H54 (cell line): ENCODE results near the gene ROBO3.

ENCODE experiments used
- DNase-seq: peaks from one replicate; pipeline ENCODE4 v3.0.0; 2011; ENCODE audit warnings: low spot score, mixed read lengths; ENCODE audit not compliant: insufficient read length
- FAIRE-seq: peaks from 3 replicates; lab custom pipeline; 2011; peaks lifted over from hg19 to GRCh38; lab: Jason Lieb, UNC
- POLR2A ChIP-seq: IDR thresholded peaks from 2 replicates; pipeline ENCODE4 v1.6.1; 2011; ENCODE audit warnings: low read depth, mild to moderate bottlenecking, low read length

ROBO3 gene

GRCh38 chr11:124876818-124877630, 11.8 kb downstream of the ROBO3 start:
- no peak for FAIRE-seq
- no peak for TF ChIP-seq POLR2A
- no peak for DNase-seq

- DNase-seq: no peak
- no peak for TF ChIP-seq POLR2A
- no peak for FAIRE-seq
Observed at GRCh38 chr11:124877631-124877909, 12.3 kb downstream of the ROBO3 start.

GRCh38 chr11:124877910-124878758, 12.9 kb downstream of the ROBO3 start:
- FAIRE-seq: no peak
- TF ChIP-seq POLR2A: no peak
- no peak for DNase-seq

GRCh38 chr11:124878759-124879492, 13.7 kb downstream of the ROBO3 start:
- TF ChIP-seq POLR2A: no peak
- no peak for FAIRE-seq
- DNase-seq: no peak

GRCh38 chr11:124879493-124880289, 14.5 kb downstream of the ROBO3 start:
- FAIRE-seq (no peak), DNase-seq (no peak)
- no peak for TF ChIP-seq POLR2A

GRCh38 chr11:124880290-124880611, 15.0 kb downstream of the ROBO3 start:
- DNase-seq (no peak), FAIRE-seq (no peak)
- TF ChIP-seq POLR2A: no peak

GRCh38 chr11:124880958-124881357, 15.7 kb downstream of the ROBO3 start:
- FAIRE-seq (no peak), DNase-seq (no peak)
- no peak for TF ChIP-seq POLR2A

GRCh38 chr11:124882339-124883071, 17.3 kb downstream of the ROBO3 start:
- TF ChIP-seq POLR2A: no peak
- DNase-seq (no peak), FAIRE-seq (no peak)

GRCh38 chr11:124884340-124884739, 19.1 kb downstream of the ROBO3 start:
- no peak for FAIRE-seq
- DNase-seq: no peak
- no peak for TF ChIP-seq POLR2A

GRCh38 chr11:124884869-124885479, 19.7 kb downstream of the ROBO3 start:
- no peak for TF ChIP-seq POLR2A
- FAIRE-seq: no peak

GRCh38 chr11:124886476-124886875, 21.2 kb downstream of the ROBO3 start:
- no peak for FAIRE-seq
- TF ChIP-seq POLR2A: no peak
- DNase-seq: no peak

More at GRCh38 chr11:124884869-124885479, 19.7 kb downstream of the ROBO3 start:
- no peak for DNase-seq

GRCh38 chr11:124886978-124887666, 21.9 kb downstream of the ROBO3 start:
- no peak for FAIRE-seq
- no peak for TF ChIP-seq POLR2A
- no peak for DNase-seq
